A673 (cell line): ENCODE data around the gene NDFIP2.

ENCODE experiments used
- EZH2 ChIP-seq: fragments of 200-600 bp; sonication (generic); IDR thresholded peaks from 2 replicates; pipeline ENCODE4 v1.6.1; 2017; ENCODE audit warnings: borderline replicate concordance, low read depth, mild to moderate bottlenecking, mixed read lengths, antibody characterized with exemption, low read length; ENCODE audit not compliant: poor library complexity, severe bottlenecking
- TF ChIP-seq, protein P1 (sequence below): fragments of 300-800, 200-600 bp; sonication (generic); conservative IDR thresholded peaks from 2 replicates; pipeline ENCODE4 v1.5.1; 2017; ENCODE audit warnings: low read depth, mild to moderate bottlenecking, antibody characterized with exemption, low read length, moderate library complexity, mixed read lengths

DNA sequence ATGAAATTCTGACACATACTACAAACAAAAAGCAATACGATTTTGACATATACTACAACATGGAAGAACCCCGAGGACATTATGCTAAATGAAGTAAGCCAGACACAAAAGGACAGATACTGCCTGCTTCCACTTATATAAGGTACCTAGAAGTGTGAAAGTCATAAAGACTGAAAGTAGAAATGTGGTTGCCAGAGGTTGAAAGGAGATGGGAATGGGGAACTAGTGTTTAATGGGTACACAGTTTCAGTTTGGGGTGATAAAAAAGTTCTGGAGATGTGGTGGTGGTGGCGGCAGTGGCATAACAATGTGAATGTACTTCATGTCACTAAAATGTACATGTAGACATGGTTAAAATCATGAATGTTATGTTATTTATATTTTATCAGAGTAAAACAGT, 12.1 kb upstream of the NDFIP2 start:
- TF ChIP-seq, protein P1, sequence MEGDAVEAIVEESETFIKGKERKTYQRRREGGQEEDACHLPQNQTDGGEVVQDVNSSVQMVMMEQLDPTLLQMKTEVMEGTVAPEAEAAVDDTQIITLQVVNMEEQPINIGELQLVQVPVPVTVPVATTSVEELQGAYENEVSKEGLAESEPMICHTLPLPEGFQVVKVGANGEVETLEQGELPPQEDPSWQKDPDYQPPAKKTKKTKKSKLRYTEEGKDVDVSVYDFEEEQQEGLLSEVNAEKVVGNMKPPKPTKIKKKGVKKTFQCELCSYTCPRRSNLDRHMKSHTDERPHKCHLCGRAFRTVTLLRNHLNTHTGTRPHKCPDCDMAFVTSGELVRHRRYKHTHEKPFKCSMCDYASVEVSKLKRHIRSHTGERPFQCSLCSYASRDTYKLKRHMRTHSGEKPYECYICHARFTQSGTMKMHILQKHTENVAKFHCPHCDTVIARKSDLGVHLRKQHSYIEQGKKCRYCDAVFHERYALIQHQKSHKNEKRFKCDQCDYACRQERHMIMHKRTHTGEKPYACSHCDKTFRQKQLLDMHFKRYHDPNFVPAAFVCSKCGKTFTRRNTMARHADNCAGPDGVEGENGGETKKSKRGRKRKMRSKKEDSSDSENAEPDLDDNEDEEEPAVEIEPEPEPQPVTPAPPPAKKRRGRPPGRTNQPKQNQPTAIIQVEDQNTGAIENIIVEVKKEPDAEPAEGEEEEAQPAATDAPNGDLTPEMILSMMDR: no peak
- no peak for TF ChIP-seq EZH2
